Measurements from ENCODE around the gene CACNA1D.

CACNA1D gene

GRCh38 chr3:53778153-53778552 lies 283.7 kb downstream of the CACNA1D start:
- no peak overlapping the region for H2AFZ ChIP-seq (ENCODE audit: low read depth, low read length)
- no peak overlapping the region for H3K4me2 ChIP-seq (ENCODE audit: low read length)
- no peaks in the 10 kb centered on the region for H3K9me3 ChIP-seq (ENCODE audit: insufficient read depth, low read length)
- H3K4me3 ChIP-seq (ENCODE audit: low read length): no peak overlapping the region
- no peaks in the 10 kb centered on the region for H4K20me1 ChIP-seq (ENCODE audit: insufficient read depth, low read length)
- H3K27me3 ChIP-seq (ENCODE audit: low read depth, low read length): no peaks in the 10 kb centered on the region
- H3K27ac ChIP-seq (ENCODE audit: low read length): no peak overlapping the region
- no peak for TF ChIP-seq EZH2phosphoT487 (IDR thresholded peaks at IDR 0.05; ENCODE audit: low read depth)
- TF ChIP-seq, protein P1, sequence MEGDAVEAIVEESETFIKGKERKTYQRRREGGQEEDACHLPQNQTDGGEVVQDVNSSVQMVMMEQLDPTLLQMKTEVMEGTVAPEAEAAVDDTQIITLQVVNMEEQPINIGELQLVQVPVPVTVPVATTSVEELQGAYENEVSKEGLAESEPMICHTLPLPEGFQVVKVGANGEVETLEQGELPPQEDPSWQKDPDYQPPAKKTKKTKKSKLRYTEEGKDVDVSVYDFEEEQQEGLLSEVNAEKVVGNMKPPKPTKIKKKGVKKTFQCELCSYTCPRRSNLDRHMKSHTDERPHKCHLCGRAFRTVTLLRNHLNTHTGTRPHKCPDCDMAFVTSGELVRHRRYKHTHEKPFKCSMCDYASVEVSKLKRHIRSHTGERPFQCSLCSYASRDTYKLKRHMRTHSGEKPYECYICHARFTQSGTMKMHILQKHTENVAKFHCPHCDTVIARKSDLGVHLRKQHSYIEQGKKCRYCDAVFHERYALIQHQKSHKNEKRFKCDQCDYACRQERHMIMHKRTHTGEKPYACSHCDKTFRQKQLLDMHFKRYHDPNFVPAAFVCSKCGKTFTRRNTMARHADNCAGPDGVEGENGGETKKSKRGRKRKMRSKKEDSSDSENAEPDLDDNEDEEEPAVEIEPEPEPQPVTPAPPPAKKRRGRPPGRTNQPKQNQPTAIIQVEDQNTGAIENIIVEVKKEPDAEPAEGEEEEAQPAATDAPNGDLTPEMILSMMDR (IDR thresholded peaks at IDR 0.05; ENCODE audit: low read depth, low read length): no peak
- H3K36me3 ChIP-seq (replicated peaks; ENCODE audit: low read depth, low read length): peaks cover 3% of the 10 kb centered on the region
- H3K79me2 ChIP-seq (ENCODE audit: low read length): no peaks in the 10 kb centered on the region
- H3K4me1 ChIP-seq (ENCODE audit: low read length): peaks cover 30% of the 10 kb centered on the region
- no peak overlapping the region for H3K9ac ChIP-seq (ENCODE audit: low read length)

DNA sequence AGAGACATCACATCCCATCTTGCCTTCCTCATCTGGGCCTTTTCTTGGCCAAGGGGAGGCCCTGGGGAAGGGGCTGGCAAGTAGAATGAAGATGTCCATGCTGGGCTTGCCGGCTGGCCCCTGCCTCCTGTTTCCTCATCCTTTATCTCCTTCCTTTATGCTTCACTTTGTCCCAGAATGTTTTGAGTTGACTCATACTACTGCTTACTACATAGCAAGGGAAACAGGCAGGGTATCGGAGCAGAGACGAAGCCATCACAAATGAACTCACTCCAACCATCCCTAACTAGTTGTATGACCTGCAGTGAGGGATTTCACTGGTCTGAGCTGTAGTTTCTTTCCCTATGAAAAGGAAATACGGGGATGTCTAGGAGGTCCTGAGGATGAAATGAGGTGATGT lies 285.8 kb downstream of the CACNA1D start:
- Histone ChIP-seq H3K27ac (ENCODE audit: low read length) (no peak overlapping the region), H3K36me3 (replicated peaks; ENCODE audit: low read depth, low read length) (peaks cover 3% of the 10 kb centered on the region), H3K9ac (ENCODE audit: low read length) (no peak overlapping the region), H3K79me2 (ENCODE audit: low read length) (no peaks in the 10 kb centered on the region), H2AFZ (ENCODE audit: low read depth, low read length) (no peak overlapping the region), H3K4me3 (ENCODE audit: low read length) (no peak overlapping the region), H3K4me2 (ENCODE audit: low read length) (no peak overlapping the region), H3K9me3 (ENCODE audit: insufficient read depth, low read length) (no peaks in the 10 kb centered on the region), H3K4me1 (ENCODE audit: low read length) (peaks cover 10% of the 10 kb centered on the region), H3K27me3 (ENCODE audit: low read depth, low read length) (no peaks in the 10 kb centered on the region), H4K20me1 (ENCODE audit: insufficient read depth, low read length) (no peaks in the 10 kb centered on the region)
- no peak for TF ChIP-seq EZH2phosphoT487 (IDR thresholded peaks at IDR 0.05; ENCODE audit: low read depth)
- TF ChIP-seq, protein P1 (IDR thresholded peaks at IDR 0.05; ENCODE audit: low read depth, low read length): no peak

GRCh38 chr3:53780806-53781205 lies 286.4 kb downstream of the CACNA1D start:
- Histone ChIP-seq H3K4me1 (ENCODE audit: low read length) (peaks cover 4% of the 10 kb centered on the region), H3K27me3 (ENCODE audit: low read depth, low read length) (no peaks in the 10 kb centered on the region), H4K20me1 (ENCODE audit: insufficient read depth, low read length) (no peaks in the 10 kb centered on the region), H3K79me2 (ENCODE audit: low read length) (no peaks in the 10 kb centered on the region), H3K36me3 (replicated peaks; ENCODE audit: low read depth, low read length) (peaks cover 3% of the 10 kb centered on the region), H2AFZ (ENCODE audit: low read depth, low read length) (no peak overlapping the region), H3K9me3 (ENCODE audit: insufficient read depth, low read length) (no peaks in the 10 kb centered on the region), H3K9ac (ENCODE audit: low read length) (no peak overlapping the region), H3K27ac (ENCODE audit: low read length) (no peak overlapping the region), H3K4me2 (ENCODE audit: low read length) (no peak overlapping the region), H3K4me3 (ENCODE audit: low read length) (no peak overlapping the region)
- TF ChIP-seq, protein P1 (IDR thresholded peaks at IDR 0.05; ENCODE audit: low read depth, low read length): no peak
- TF ChIP-seq EZH2phosphoT487 (IDR thresholded peaks at IDR 0.05; ENCODE audit: low read depth): no peak

- no peaks in the 10 kb centered on the region for H3K79me2 ChIP-seq (ENCODE audit: low read length)
- no peak overlapping the region for H3K4me2 ChIP-seq (ENCODE audit: low read length)
- no peaks in the 10 kb centered on the region for H3K36me3 ChIP-seq (replicated peaks; ENCODE audit: low read depth, low read length)
- H3K9me3 ChIP-seq (ENCODE audit: insufficient read depth, low read length): no peaks in the 10 kb centered on the region
- no peaks in the 10 kb centered on the region for H4K20me1 ChIP-seq (ENCODE audit: insufficient read depth, low read length)
- H3K4me1 ChIP-seq (ENCODE audit: low read length): no peaks in the 10 kb centered on the region
- H3K4me3 ChIP-seq (ENCODE audit: low read length): no peak overlapping the region
- no peak overlapping the region for H3K27ac ChIP-seq (ENCODE audit: low read length)
- H2AFZ ChIP-seq (ENCODE audit: low read depth, low read length): no peak overlapping the region
- no peaks in the 10 kb centered on the region for H3K27me3 ChIP-seq (ENCODE audit: low read depth, low read length)
- no peak overlapping the region for H3K9ac ChIP-seq (ENCODE audit: low read length)
- TF ChIP-seq EZH2phosphoT487 (IDR thresholded peaks at IDR 0.05; ENCODE audit: low read depth): no peak
- TF ChIP-seq, protein P1 (IDR thresholded peaks at IDR 0.05; ENCODE audit: low read depth, low read length): no peak
These were observed 292.6 kb downstream of the CACNA1D start for GRCh38 chr3:53787016-53787415.

Data from OCI-LY3 (cell line).